Natural killer cell (primary cell): ENCODE data around the gene ZNF385D. TPM values are rescaled to one million over a fixed set of nuclear protein-coding genes. Genes with fewer than 3 reads are reported as not detected.
"Not testable (repeated sequence)": the region's sequence is repeated elsewhere in the genome, so short reads cannot be mapped to it uniquely, and the experiment has no call there.

Experiments used
- ATAC-seq, 3 donors: fragments of 150-1000 bp in 2 of 3; fragments of 200-7000 bp in 1 of 3; cut with Tn5 transposase; 1 replicate in 1 of 3; 2 replicates in 2 of 3; pipeline ENCODE4 v1.10.0; 2021; ENCODE audit warnings: mild to moderate bottlenecking in 2 of 3, moderate library complexity in 2 of 3
- DNase-seq, 2 donors: peaks; one replicate each; pipeline versions ENCODE4 v3.0.0 to v3.0.0-alpha.2; 2013 to 2021; ENCODE audit warnings: mixed read lengths in 1 of 2
- H3K27ac ChIP-seq: one replicate; pipeline ENCODE4 v1.5.1; 2013; ENCODE audit warnings: mild to moderate bottlenecking, low read length
- H3K27me3 ChIP-seq: one replicate; pipeline ENCODE4 v1.6.1; 2013; ENCODE audit warnings: low read length; ENCODE audit not compliant: control insufficient read depth, insufficient read depth
- H3K36me3 ChIP-seq: one replicate; pipeline ENCODE4 v1.6.1; 2013; ENCODE audit warnings: low read length; ENCODE audit not compliant: control insufficient read depth, insufficient read depth
- H3K4me1 ChIP-seq: one replicate; pipeline ENCODE4 v1.6.1; 2013; ENCODE audit warnings: low read length; ENCODE audit not compliant: control insufficient read depth, insufficient read depth
- H3K4me3 ChIP-seq: one replicate; pipeline ENCODE4 v1.5.1; 2013; ENCODE audit warnings: low read length
- H3K9me3 ChIP-seq: one replicate; pipeline ENCODE4 v1.6.1; 2013; ENCODE audit warnings: low read length; ENCODE audit not compliant: control insufficient read depth, insufficient read depth
- H3K27ac Mint-ChIP-seq, 2 donors: one replicate each; pipeline ENCODE4 v1.8.0; 2022; ENCODE audit warnings: mild to moderate bottlenecking in 2 of 2, mixed read lengths in 2 of 2, moderate library complexity in 1 of 2
- H3K27me3 Mint-ChIP-seq, 2 donors: one replicate each; pipeline ENCODE4 v1.8.0; 2022; ENCODE audit warnings: low read depth in 2 of 2, mixed read lengths in 2 of 2
- H3K36me3 Mint-ChIP-seq: one replicate; pipeline ENCODE4 v1.8.0; 2022; ENCODE audit warnings: mixed read lengths
- H3K4me1 Mint-ChIP-seq, 2 donors: one replicate each; pipeline ENCODE4 v1.8.0; 2022; ENCODE audit warnings: mixed read lengths in 2 of 2
- H3K4me3 Mint-ChIP-seq: one replicate; pipeline ENCODE4 v1.8.0; 2022; ENCODE audit warnings: mild to moderate bottlenecking, moderate library complexity, mixed read lengths
- H3K9me3 Mint-ChIP-seq, 2 donors: one replicate each; pipeline ENCODE4 v1.8.0; 2022; ENCODE audit warnings: mixed read lengths in 2 of 2
- CTCF ChIP-seq: fragments of 200-600 bp; IDR thresholded peaks from one replicate; pipeline ENCODE4 v1.8.0; 2022; ENCODE audit warnings: antibody characterized with exemption
- WGBS: methylation state at CpG from one replicate; pipeline ENCODE4 v1.1.7; 2013; ENCODE audit warnings: missing lambda C conversion rate; ENCODE audit not compliant: insufficient coverage; 5-methylcytosine and 5-hydroxymethylcytosine counted together
- intact Hi-C: fragments of 100-400 bp; cut with micrococcal nuclease; formaldehyde crosslinking; loops from one replicate; pipeline ENCODE4 v1.14.2; 2022
- total RNA-seq, 4 donors: library from RNA; stranded (reverse); fragments of 120-200 nt in 1 of 4; gene quantifications; one replicate each; pipeline versions ENCODE4 v1.2.3 to v1.2.4, GENCODE V29; 2013 to 2022

Gene ZNF385D
- total RNA-seq, 3 donors from 2014 or later (not counting 1 experiment from before 2014, with no cell fraction given), result 0.02 to 0.31 (median 0.25) TPM

- Histone ChIP-seq H3K27me3 (no peaks in the 10 kb centered on the region), H3K4me3 (no peak overlapping the region), H3K36me3 (no peaks in the 10 kb centered on the region), H3K27ac (no peak overlapping the region), H3K9me3 (peaks cover 4% of the 10 kb centered on the region), H3K4me1 (no peaks in the 10 kb centered on the region)
- Mint-ChIP-seq H3K9me3 (peaks cover 13% of the 10 kb centered on the region in 2 donors), H3K36me3 (peaks cover 9% of the 10 kb centered on the region), H3K27me3 (no peaks in the 10 kb centered on the region), H3K4me1 (no peaks in the 10 kb centered on the region), H3K4me3 (no peak overlapping the region), H3K27ac (no peak overlapping the region)
- no peak for DNase-seq
- WGBS, result 40% methylated on average over 1 of the region's 1 CpG
- TF ChIP-seq CTCF, result no peak
- ATAC-seq, result no peak
- intact Hi-C loops, result no loop called here
Measured at GRCh38 chr3:21392526-21392925, 358.5 kb downstream of the ZNF385D start.

- DNase-seq (no peak), ATAC-seq (no peak)
- no peak overlapping the region for H3K27ac ChIP-seq
- no peaks in the 10 kb centered on the region for H3K27me3 Mint-ChIP-seq
- H3K4me1 ChIP-seq, result no peaks in the 10 kb centered on the region
- no peak for TF ChIP-seq CTCF
- H3K36me3 ChIP-seq, result no peaks in the 10 kb centered on the region
- no peaks in the 10 kb centered on the region for H3K4me1 Mint-ChIP-seq
- H3K9me3 Mint-ChIP-seq, result peaks cover 15 to 17% of the 10 kb centered on the region in 2 donors
- no peak overlapping the region for H3K27ac Mint-ChIP-seq
- H3K9me3 ChIP-seq, result peaks cover 6% of the 10 kb centered on the region
- 81% methylated on average over 1 of the region's 1 CpG for WGBS
- H3K4me3 Mint-ChIP-seq, result no peak overlapping the region
- H3K4me3 ChIP-seq, result no peak overlapping the region
- intact Hi-C loops, result no loop called here
- H3K36me3 Mint-ChIP-seq, result peaks cover 9% of the 10 kb centered on the region
- no peaks in the 10 kb centered on the region for H3K27me3 ChIP-seq
Measured at GRCh38 chr3:21390856-21391255, 360.2 kb downstream of the ZNF385D start.

DNA sequence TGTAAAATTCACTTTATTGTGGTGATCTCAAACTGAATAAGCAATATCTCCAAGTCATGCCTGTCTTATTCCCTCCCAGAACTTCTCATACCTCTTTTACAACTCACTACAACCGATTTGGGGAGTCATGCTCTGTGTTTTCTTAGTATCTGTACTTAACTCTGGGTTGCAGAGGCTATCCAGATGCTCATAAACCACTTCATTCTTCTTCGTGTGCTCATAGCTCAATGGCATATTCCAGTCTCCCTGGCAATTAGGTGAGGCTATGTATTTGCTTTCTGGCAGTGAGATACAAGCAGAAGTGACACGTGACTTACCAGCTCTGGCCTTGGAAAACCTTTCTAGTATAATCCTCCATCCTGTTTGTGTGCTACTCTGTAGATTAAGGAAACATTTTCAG lies 360.9 kb downstream of the ZNF385D start:
- Histone ChIP-seq H3K27ac (no peak overlapping the region), H3K4me3 (no peak overlapping the region), H3K4me1 (no peaks in the 10 kb centered on the region), H3K27me3 (no peaks in the 10 kb centered on the region), H3K9me3 (peaks cover 6% of the 10 kb centered on the region), H3K36me3 (no peaks in the 10 kb centered on the region)
- no peak for ATAC-seq
- TF ChIP-seq CTCF, result no peak
- Mint-ChIP-seq H3K9me3 (peaks cover 15 to 17% of the 10 kb centered on the region in 2 donors), H3K4me3 (no peak overlapping the region), H3K36me3 (peaks cover 9% of the 10 kb centered on the region), H3K27me3 (no peaks in the 10 kb centered on the region), H3K4me1 (no peaks in the 10 kb centered on the region), H3K27ac (no peak overlapping the region)
- intact Hi-C loops, result no loop called here
- WGBS, result 53% methylated on average over 3 of the region's 3 CpGs
- no peak for DNase-seq

GRCh38 chr3:21387142-21387826 lies 363.7 kb downstream of the ZNF385D start:
- H3K9me3 ChIP-seq, ATAC-seq, intact Hi-C loops, H3K4me1 ChIP-seq, DNase-seq, H3K36me3 ChIP-seq, H3K27ac ChIP-seq, H3K27me3 ChIP-seq, H3K4me3 Mint-ChIP-seq, H3K36me3 Mint-ChIP-seq, H3K4me3 ChIP-seq, H3K27me3 Mint-ChIP-seq, H3K27ac Mint-ChIP-seq, H3K4me1 Mint-ChIP-seq: not testable (repeated sequence)
- WGBS, result 86% methylated on average over 30 of the region's 30 CpGs
- peaks cover 10 to 17% of the 10 kb centered on the region in 2 donors for H3K9me3 Mint-ChIP-seq

GRCh38 chr3:21378036-21378435 lies 373.0 kb downstream of the ZNF385D start:
- H3K27ac ChIP-seq, DNase-seq, H3K27me3 ChIP-seq, H3K4me1 ChIP-seq, intact Hi-C loops, H3K4me1 Mint-ChIP-seq, H3K36me3 ChIP-seq, ATAC-seq, H3K4me3 Mint-ChIP-seq, H3K9me3 ChIP-seq, H3K4me3 ChIP-seq, H3K27ac Mint-ChIP-seq, H3K27me3 Mint-ChIP-seq: not testable (repeated sequence)
- 100% methylated on average over 2 of the region's 5 CpGs for WGBS
- H3K9me3 Mint-ChIP-seq, result peaks cover 4 to 23% of the 10 kb centered on the region in 2 donors
- H3K36me3 Mint-ChIP-seq, result peaks cover 13% of the 10 kb centered on the region
